ENCODE measurements around the gene MBOAT7.

GRCh38 chr19:54155694-54156093 lies 33.7 kb downstream of the MBOAT7 start:
- TF ChIP-seq JUND (IDR thresholded peaks at IDR 0.05) (no peak), CTCF (IDR thresholded peaks at IDR 0.05) (no peak), ELF1 (IDR thresholded peaks at IDR 0.05) (no peak), FOXM1 (IDR thresholded peaks at IDR 0.05; ENCODE audit: low read depth) (no peak), EP300 (IDR thresholded peaks at IDR 0.05; ENCODE audit: borderline replicate concordance in 1 of 2, low read depth in 1 of 2, low read length in 1 of 2) (no peak)

All from SK-N-SH (cell line).